Measurements from ENCODE around the gene CEBPZ.

GRCh38 chr2:37191747-37192146, 39.6 kb downstream of the CEBPZ start:
- TF ChIP-seq POLR2A (IDR thresholded peaks at IDR 0.05) (no peak), CTCF (IDR thresholded peaks at IDR 0.05) (no peak)

Data from body of pancreas (tissue), 4 donors.